ENCODE measurements around the gene PPM1D.
"Not testable (repeated sequence)": the region's sequence is repeated elsewhere in the genome, so short reads cannot be mapped to it uniquely, and the experiment has no call there.

PPM1D gene

DNA sequence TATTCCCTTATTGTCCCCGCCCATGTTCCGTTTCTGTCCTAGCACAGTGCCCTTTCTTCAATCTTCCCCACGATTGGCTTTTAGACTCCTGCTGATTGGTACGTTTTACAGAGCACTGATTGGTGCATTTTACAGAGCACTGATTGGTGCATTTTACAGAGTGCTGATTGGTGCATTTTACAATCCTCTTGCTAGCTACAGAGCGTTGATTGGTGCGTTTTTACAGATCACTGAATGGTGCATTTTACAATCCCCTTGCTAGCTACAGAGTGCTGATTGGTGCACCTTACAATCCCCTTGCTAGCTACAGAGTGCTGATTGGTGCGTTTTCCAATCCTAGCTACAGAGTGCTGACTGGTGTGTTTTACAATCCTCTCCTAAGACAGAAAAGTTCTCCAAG, 74.6 kb downstream of the PPM1D start:
- not testable (repeated sequence) for DNase-seq (ENCODE audit: low read depth)

DNA sequence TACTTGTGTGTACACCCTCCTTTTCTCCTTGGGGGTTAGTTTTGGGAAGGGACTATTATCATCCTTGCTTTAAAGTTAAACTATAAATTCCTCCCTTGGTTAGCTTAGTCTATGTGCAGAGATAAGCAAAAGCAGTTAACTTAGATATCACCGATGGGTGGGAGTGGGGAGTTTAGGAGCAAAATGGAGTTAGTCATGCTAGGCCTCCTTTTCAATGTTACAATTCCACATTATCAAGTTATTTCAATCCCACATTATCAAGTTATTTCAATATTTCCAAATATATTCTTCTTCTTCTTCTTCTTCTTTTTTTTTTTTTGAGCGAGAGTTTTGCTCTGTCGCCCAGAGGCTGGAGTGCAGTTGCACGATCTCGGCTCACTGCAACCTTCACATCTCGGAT, 76.0 kb downstream of the PPM1D start:
- DNase-seq (ENCODE audit: low read depth): no peak

DNA sequence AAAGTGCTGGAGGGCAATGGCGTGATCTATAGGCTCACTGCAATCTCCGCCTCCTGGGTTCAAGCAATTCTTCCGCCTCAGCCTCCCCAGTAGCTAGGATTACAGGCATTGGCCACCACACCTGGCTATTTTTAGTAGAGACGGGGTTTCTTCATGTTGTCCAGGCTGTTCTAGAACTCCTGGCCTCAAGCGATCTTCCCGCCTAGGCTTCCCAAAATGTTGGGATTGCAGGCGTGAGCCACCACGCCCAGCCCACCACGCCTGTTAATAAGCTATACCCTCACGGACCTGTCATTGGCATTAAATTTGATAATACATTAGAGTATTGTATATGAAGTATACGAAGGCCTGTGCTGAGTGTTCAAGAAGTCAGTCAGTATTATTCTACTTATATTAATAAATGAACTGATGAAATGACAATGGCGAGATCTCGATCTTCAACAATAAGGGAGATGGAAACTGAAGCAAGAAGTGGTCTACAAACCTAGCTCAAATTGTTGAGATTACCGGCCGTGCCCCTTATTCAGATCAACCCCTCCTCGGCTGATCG, 76.8 kb downstream of the PPM1D start:
- DNase-seq (ENCODE audit: low read depth): no peak

DNA sequence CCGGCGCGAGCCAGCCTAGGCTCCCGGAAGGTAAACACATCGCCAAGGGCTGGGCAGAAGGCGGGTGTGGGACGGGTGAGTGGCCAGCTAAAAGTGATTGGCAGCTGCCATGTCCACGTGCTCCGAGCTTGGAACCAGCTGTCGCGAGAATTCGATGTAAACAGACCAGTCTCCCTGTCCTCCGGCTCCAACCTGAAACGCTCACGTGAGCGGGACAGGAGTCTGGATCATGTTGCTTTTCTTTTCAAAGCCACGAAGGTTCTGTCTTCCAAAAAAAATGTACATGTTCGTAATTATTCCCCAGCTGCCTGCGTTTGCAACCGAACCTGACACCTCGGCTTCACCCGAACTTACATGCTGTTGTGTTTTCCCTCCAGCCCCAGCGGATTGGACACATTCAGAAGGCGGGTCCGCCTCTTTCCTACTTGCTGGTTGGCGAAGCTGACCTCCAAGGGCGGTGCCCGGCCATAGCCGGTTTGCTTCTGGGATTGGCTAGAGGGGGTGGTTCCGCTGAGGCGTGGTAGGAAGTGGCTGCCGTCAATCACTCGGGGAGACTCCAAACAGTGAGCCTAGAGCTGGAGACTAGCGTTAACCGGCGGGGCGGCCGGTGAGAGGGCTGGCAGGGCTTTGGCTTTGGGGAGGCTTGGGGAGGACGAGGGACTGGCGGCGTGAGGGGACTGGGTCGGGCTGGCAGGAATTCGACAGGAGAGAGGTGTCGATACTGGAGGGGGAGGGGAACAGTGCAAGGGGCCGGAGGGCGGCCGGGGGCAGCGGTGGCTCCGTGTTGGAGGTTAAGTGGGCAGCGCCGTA, 77.5 kb downstream of the PPM1D start, which contains the start of gene BCAS3:
BCAS3 (plus strand) TSS at position 544 of the 810 bp plus-strand sequence.
- DNase-seq (ENCODE audit: low read depth): peak; percentile 95

DNA sequence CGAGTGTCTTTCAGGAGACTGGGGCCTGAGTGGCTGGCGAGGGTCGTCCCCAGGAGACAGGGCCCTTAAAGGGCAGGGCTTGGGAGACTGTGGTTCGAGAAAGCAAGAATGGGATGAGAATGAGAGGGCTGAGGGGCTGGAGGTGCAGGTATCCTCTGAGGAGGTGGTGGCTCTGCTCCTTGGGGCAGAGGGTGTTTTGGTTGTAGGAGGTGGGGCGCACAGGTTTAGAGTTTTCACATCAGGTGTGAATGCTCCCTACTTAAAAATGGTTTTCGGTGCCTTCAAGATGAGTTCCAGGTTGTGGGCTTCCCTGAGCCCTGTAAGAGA, 78.1 kb downstream of the PPM1D start:
- no peak for DNase-seq (ENCODE audit: low read depth)

DNA sequence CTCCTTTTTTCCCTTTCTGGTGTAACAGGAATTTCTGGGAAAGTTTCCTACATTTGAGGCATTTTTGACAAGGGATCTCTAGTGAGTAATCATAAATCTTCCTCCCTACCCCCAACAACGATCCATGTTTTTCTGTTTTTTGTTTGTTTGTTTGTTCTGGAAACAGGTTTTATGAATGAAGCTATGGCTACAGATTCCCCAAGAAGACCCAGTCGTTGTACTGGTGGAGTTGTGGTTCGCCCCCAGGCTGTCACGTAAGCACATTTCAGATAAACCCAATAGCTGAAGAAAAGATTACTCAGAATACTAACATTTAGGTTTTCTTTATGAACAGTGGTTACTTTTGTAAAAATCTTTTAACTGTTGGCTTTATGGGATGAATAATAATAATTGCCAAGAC, 79.3 kb downstream of the PPM1D start:
- no peak for DNase-seq (ENCODE audit: low read depth)

DNA sequence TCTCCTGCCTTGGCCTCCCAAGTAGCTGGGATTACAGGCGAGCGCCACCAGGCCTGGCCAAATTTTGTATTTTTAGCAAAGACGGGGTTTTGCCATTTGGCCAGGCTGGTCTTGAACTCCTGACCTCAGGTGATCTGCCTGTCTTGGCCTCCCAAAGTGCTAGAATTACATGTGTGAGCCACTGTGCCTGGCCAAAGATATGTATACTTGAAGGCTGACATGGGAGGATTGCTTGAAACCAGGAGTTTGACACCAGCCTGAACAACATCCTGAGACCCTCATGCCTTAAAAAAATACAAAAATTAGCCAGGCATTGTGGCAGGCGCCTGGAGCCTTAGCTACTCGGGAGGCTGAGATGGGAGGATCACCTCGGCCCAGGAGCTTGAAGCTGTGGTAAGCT, 80.8 kb downstream of the PPM1D start:
- DNase-seq (ENCODE audit: low read depth): no peak

DNA sequence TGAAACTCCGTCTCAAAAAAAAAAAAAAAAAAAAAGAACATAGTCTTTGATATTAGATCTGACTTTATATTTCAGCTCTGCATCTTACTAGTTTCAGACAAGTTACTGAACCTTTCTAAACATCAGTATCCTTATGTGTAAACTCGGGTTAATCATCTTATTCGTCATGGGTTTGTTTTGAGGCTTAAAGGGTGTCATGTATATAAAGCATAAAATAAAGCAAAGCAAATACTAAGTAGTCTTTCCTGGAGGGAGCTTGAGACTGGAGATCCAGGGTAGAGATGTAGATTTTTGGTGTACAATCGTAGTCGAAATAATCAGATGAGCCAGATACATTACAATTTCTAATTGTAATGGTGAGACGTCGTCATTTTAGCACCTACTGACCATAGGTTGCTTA, 85.4 kb downstream of the PPM1D start:
- DNase-seq (ENCODE audit: low read depth): no peak

DNA sequence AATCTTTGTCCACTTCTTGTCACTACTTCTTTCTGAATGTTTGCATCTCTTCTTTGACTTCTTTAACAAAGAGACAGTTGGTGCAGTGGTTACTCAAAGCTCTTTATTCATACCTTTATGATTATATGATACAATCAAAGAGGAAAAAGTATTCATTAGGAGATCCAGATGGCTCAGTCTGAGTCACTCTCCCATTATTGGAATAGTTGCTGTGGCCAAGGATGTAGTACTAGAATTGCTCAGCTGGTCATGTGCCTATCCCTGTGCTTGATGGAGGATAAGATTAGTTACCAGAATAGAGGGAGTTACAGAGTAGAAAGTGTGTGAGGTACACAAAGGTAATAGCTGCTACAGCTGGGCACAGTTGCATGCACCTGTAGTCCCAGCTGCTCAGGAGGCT, 96.0 kb downstream of the PPM1D start:
- DNase-seq (ENCODE audit: low read depth): no peak

DNA sequence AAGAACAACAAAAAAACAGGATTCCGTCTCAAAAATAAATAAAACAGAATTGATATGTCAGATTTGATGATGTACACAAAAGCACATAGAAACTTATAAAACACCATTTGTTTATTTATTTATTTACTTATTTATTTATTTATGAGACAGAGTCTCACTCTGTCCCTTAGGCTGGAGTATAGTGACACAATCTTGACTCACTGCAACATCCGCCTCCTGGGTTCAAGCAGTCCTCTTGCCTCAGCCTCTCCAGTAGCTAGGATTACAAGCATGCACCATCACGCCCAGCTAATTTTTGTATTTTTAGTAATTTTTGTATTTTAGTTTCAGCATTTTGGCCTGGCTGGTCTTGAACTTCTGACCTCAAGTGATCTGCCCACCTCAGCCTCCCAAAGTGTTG, 99.1 kb downstream of the PPM1D start:
- DNase-seq (ENCODE audit: low read depth): no peak

DNA sequence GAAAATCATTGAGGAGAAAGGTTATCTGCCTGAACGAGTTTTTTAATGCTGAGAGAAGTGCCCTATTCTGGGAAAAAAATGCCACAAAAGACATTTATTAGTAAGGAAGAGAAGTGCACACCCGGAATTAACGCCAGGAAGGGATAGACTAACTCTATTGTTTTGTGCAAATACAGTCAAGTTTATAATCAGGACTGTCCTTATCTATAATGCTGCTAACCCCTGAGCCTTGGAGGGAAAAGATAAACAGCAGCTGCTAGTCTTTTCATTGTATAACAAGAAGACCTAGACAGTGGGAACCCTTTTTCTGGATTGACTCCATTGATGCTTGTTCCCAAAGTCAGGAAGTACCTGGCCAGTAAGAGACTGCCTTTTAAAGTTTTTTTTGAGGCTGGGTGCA, 104.2 kb downstream of the PPM1D start:
- DNase-seq (ENCODE audit: low read depth): no peak

DNA sequence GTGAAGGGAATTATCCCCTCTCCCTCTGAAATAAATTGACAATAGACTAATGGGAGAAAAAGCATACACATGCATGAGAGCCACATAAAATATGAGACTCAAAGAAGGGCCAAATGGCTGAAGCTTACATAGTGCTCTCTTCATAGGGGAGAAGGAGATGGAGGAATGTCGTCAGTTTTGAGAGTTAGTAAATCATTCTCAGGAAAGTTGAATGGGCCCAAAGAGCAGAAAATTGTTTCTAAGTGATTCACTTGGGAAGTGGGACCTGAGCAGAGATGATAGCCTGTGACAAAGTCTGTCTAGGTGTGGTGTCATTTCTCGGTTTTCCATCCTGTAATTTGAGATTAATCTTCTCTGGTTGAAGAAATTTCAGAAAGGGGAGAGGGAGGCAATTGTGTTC, 112.7 kb downstream of the PPM1D start:
- no peak for DNase-seq (ENCODE audit: low read depth)

DNA sequence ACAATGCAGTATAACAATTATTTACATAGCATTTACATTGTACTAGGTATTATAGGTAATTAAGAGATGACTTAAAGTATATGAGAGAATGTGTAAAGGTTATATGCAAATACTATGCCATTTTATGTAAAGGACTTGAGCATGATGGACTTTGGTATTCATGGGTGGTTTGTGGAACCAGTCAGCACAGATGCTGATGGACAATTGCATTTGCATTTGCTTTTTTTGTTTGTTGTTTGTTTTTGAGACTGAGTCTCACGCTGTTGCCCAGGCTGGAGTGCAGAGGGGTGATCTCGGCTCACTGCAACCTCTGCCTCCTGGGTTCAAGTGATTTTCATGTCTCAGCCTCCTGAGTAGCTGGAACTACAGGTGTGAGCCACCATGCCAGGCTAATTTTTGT, 113.6 kb downstream of the PPM1D start:
- no peak for DNase-seq (ENCODE audit: low read depth)

Data from stimulated activated CD4-positive, alpha-beta T cell treated with anti-CD3 and anti-CD28 coated beads, Interleukin-2, amount 100 ng/mL, for 4 hours (primary cell).